GM19035 (cell line): Measurements from ENCODE around the gene C1QTNF9.
"Not testable (repeated sequence)": the region's sequence is repeated elsewhere in the genome, so short reads cannot be mapped to it uniquely, and the experiment has no call there.

Experiments used
- ATAC-seq: cut with Tn5 transposase; IDR thresholded peaks from one replicate; pipeline ENCODE4 v1.9.1; 2021; ENCODE audit not compliant: unreplicated experiment

The C1QTNF9 gene

DNA sequence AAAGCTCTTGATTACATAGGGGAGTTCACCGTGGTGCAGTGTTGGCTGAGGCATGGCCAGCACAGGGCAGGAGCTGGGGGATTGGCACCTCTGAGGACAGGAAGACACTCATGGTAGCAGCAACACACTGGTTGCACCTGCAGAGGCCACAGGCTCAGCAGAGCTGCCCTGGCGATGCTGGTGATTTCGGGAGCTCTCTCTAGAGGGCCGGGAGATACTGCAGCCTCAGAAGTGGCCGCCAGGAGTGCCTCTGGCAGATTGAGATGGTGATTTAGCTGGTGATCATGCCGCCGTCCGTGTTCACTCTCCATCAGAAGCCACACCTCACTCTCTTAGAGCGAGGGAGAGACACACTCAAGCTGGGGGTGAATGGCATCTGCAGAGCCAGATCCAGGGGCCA, 49.9 kb downstream of the C1QTNF9 start:
- not testable (repeated sequence) for ATAC-seq

DNA sequence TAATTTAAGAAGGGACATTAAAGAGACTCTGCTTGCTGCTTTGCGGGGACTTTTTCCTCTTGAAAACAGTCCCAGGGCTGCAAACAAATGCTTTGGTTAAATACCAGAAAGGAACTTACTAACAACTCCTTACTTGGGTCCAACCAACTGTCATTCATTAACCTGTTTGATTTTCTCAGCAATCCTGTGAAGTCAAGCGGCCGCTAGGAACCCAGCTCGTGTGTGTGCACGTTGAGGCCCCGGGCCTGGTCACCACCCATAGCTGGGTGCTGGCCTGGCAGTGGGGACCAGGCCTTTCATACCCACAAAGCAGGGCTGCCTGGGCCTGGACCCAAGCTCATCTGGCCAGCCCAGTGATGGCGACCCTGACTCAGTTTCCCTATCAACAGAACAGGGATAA, 50.7 kb downstream of the C1QTNF9 start:
- no peak for ATAC-seq

DNA sequence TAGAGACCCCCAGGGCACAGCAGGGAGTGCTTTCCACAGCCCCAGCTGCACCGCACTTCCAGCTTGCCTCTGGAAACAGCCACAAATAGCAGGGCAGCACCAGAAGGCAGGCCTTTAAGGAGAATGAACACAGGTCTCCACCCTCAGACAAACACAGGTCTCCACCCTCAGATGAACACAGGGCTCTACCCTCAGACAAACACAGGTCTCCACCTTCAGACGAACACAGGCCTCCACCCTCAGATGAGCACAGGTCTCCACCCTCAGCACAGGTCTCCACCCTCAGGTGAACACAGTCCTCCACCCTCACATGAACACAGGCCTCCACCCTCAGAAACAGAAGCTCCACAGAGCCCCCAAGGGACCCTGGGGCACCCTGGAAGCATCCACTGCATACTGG, 51.7 kb downstream of the C1QTNF9 start:
- no peak for ATAC-seq

DNA sequence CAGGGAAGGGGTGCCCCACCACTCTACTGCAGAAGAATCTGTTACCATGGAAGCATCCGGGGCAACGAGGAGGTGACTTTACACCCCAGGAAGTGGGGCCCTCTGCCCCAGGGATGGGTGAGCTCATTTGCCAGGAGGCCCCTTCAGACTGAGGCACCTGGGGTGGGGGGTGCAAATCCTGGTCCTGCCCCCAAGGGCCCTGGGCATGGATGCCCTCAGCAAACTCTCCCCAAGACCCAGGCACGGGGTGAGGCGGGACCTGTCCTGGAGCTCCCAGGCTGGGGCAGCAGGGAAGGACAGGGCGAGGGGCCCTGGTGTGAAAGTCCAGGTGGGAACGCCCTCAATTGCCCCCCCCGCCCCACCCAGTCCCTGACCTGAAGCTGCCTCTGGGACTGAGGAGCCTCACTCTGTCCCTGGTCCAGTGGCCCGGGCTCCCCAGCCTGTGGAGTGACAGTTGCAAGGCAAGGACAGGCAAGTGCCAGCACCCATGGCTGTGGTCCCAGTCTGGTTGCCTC, 52.5 kb downstream of the C1QTNF9 start:
- ATAC-seq: no peak

DNA sequence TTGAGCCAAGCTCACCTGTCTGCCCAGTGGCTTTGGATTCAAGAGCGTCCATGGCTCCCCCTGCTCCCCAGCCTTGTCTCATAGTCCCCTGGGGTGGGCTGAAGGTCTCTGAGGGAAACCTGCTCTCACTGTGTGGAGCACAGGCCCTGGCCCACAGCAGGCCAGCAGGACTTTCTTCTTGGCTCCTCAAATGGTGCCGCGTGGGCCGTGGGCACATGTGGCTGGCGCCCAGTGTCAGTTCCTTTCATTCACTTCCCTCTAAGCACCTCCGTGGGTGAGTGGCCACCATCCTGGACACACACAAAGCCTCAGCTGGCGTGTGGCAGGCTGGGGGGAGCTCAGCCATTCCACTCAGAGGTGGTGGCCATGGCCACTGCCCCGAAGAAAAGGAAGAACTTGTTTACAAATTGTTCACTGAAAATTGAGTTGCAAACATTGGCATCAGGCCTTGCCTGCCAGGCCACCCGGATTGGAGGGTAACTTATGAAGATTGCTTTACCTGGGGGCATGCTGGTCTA, 53.1 kb downstream of the C1QTNF9 start:
- no peak for ATAC-seq

DNA sequence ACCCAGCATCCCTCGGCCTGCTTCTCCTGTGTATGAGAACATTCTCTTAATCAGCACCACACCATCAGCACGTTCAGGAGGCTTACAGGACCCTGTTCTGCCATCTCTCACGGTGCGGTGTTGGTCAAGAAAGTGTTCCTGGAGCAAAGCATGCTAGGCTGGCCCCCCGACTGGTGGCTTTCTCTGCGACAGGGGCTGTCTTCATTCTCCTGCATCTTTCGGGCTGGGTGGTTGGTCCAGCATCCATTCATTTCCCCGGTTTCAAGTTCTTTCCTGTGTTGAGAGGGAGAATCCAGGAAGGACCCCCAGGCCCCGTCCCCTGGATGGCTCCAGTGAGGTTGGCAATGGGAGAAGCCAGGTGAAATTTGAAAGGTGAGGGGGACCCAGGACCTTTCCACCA, 55.8 kb downstream of the C1QTNF9 start:
- ATAC-seq: no peak

DNA sequence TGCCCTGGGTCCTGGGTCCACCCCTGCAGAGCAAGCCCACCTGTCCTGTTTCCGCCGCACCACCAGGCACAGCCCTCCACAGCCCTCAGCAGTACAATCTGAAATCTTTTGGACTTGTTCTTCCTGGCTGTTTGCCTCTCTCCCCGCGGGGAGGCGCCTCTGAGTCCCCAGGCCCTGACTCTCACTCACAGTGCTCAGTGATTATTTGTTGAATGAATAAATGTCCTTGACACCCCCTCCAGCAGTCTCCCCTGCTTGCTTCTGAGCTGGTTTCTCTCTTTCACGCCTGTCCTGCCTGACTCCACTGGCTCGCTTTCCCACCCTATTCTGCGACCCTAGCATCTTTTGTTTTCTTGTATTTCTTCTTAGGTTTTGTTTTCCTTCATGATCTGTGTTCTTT, 56.9 kb downstream of the C1QTNF9 start:
- not testable (repeated sequence) for ATAC-seq

DNA sequence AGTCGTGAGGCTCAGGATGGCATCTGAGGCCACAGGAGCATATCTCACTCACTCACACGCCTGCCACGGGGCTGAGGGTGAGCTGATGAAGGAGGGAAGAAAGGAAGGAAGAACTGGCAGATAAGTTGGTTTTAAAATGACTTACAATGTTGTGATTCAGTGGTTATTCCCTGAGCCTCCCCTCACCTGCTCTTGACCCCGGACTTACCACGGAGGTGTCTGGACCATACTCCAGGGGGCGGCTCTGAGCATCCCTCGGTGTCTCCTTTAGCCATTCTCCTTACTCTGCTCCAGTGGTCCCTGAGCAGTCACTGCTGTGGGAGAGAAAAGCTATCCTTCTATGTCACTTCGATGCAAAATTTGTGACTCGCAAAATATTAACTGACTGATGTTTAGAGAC, 61.9 kb downstream of the C1QTNF9 start:
- ATAC-seq: not testable (repeated sequence)
